ENCODE results near the gene SORCS3. TPM values are rescaled to one million over a fixed set of nuclear protein-coding genes. Genes with fewer than 3 reads are reported as not detected.

SORCS3 gene
- total RNA-seq, 1 experiment from 2014 or later, result 0.04 TPM

- Histone ChIP-seq H3K27me3 (ENCODE audit: insufficient read depth, low read length) (no peaks in the 10 kb centered on the region), H2AFZ (ENCODE audit: low read length) (no peak overlapping the region), H3K79me2 (ENCODE audit: insufficient read depth, low read length) (no peaks in the 10 kb centered on the region), H2BK20ac (ENCODE audit: low read depth, low read length, poor library complexity, severe bottlenecking) (no peak overlapping the region), H3K23ac (ENCODE audit: insufficient read length, low read depth, low read length) (no peak overlapping the region), H3K27ac (ENCODE audit: insufficient read length, low read depth, low read length) (no peak overlapping the region), H3K9ac (ENCODE audit: extremely low read depth, insufficient read length, low read length) (no peak overlapping the region), H3K18ac (ENCODE audit: insufficient read length, low read depth, low read length) (no peak overlapping the region), H3K4ac (ENCODE audit: low read depth, low read length) (no peak overlapping the region), H3K79me1 (ENCODE audit: insufficient read depth, low read depth, low read length, poor library complexity, severe bottlenecking) (no peaks in the 10 kb centered on the region), H3K14ac (ENCODE audit: insufficient read depth, low read length) (no peak overlapping the region), H3K23me2 (ENCODE audit: insufficient read length, low read depth, low read length, poor library complexity, severe bottlenecking) (no peaks in the 10 kb centered on the region), H3K4me1 (ENCODE audit: insufficient read depth, low read length) (no peaks in the 10 kb centered on the region), H2BK12ac (ENCODE audit: insufficient read length, low read depth, low read length) (no peak overlapping the region), H2BK5ac (ENCODE audit: insufficient read length, low read length) (no peak overlapping the region), H2AK5ac (ENCODE audit: insufficient read length, low read length) (no peak overlapping the region), H2BK120ac (ENCODE audit: low read depth, low read length, poor library complexity, severe bottlenecking) (no peak overlapping the region), H2BK15ac (ENCODE audit: low read depth, low read length) (no peak overlapping the region), H3K9me3 (ENCODE audit: control insufficient read depth, low read depth, low read length) (no peaks in the 10 kb centered on the region), H3K4me2 (ENCODE audit: insufficient read depth, insufficient read length, low read length) (no peak overlapping the region), H3K56ac (ENCODE audit: insufficient read length, low read depth, low read length) (no peak overlapping the region), H3T11ph (ENCODE audit: low read length) (no peak overlapping the region), H4K91ac (ENCODE audit: insufficient read length, low read depth, low read length) (no peak overlapping the region), H4K8ac (replicated peaks; ENCODE audit: insufficient read length, low read depth, low read length) (no peak overlapping the region), H4K5ac (ENCODE audit: insufficient read length, low read depth, low read length) (no peak overlapping the region), H4K20me1 (ENCODE audit: control insufficient read depth, insufficient read depth, insufficient read length) (no peaks in the 10 kb centered on the region)
- no peak for DNase-seq
- WGBS (ENCODE audit: extremely low coverage, insufficient read length, low lambda C conversion rate), result no CpG with 5 or more reads among the region's 2 CpGs
- H3K4me3 Mint-ChIP-seq, result no peak overlapping the region
- no peaks in the 10 kb centered on the region for H3K9me3 Mint-ChIP-seq
- TF ChIP-seq CTCF (conservative IDR thresholded peaks at IDR 0.05), result no peak
- no peaks in the 10 kb centered on the region for H3K36me3 Mint-ChIP-seq (ENCODE audit: insufficient read depth in 1 of 3, low read depth in 3 of 3)
- H3K27me3 Mint-ChIP-seq (ENCODE audit: low read depth), result no peaks in the 10 kb centered on the region; the same call in 1 of the 2 replicates
- peaks cover 5 to 11% of the 10 kb centered on the region in 2 experiments for H3K4me1 Mint-ChIP-seq
- H3K27ac Mint-ChIP-seq, result no peak overlapping the region; a peak in 1 of 7 replicates
These were observed 621.6 kb downstream of the SORCS3 start for GRCh38 chr10:105262666-105263065.

Data from H9 (cell line).